Measurements from ENCODE around the gene FBP1. TPM values are rescaled to one million over a fixed set of nuclear protein-coding genes. Genes with fewer than 3 reads are reported as not detected.

Gene FBP1
- total and polyA plus RNA-seq, 2 donors (not counting 1 experiment from before 2014, with no cell fraction given): not detected

DNA sequence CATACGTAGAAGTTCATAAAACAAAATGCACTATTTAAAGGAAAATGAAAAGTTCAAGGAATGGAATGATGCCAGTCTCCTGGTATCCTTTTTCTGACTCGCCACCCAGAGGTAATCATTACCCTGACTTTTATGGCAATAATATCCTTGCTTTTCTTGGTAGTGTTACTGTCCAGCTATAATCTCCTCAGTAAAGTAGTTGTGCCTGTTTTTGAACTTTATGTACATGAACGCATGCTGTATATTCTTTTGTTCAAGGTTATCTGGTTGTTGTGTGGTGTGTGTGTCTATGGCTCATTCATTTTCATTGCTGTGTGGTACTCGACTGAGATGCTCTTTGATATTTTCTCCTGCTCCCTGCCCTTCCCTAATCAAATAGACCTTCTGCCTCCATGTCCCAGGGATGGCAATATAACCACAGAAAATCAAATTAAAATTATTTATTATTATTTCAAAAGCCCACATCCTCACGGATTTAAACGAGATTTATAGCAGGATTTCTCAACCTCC lies 29.2 kb upstream of the FBP1 start:
- no peaks in the 10 kb centered on the region for H3K36me3 ChIP-seq (ENCODE audit: control insufficient read depth, insufficient read depth, low read length)
- H2AFZ ChIP-seq (ENCODE audit: low read length): no peak overlapping the region
- peaks cover 2% of the 10 kb centered on the region for H3K4me1 ChIP-seq (ENCODE audit: control insufficient read depth, extremely low read depth, insufficient read depth, low read length)
- peaks cover 6% of the 10 kb centered on the region for H3K27me3 ChIP-seq (ENCODE audit: control insufficient read depth, insufficient read depth, low read length)
- H3K9me3 ChIP-seq (ENCODE audit: control insufficient read depth, insufficient read depth, low read depth, low read length): no peaks in the 10 kb centered on the region
- TF ChIP-seq, protein P1, sequence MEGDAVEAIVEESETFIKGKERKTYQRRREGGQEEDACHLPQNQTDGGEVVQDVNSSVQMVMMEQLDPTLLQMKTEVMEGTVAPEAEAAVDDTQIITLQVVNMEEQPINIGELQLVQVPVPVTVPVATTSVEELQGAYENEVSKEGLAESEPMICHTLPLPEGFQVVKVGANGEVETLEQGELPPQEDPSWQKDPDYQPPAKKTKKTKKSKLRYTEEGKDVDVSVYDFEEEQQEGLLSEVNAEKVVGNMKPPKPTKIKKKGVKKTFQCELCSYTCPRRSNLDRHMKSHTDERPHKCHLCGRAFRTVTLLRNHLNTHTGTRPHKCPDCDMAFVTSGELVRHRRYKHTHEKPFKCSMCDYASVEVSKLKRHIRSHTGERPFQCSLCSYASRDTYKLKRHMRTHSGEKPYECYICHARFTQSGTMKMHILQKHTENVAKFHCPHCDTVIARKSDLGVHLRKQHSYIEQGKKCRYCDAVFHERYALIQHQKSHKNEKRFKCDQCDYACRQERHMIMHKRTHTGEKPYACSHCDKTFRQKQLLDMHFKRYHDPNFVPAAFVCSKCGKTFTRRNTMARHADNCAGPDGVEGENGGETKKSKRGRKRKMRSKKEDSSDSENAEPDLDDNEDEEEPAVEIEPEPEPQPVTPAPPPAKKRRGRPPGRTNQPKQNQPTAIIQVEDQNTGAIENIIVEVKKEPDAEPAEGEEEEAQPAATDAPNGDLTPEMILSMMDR (conservative IDR thresholded peaks at IDR 0.05 in 1 of 2, IDR thresholded peaks at IDR 0.05 in 1 of 2; ENCODE audit: low read depth in 1 of 2, low read length in 2 of 2): no peak
- TF ChIP-seq EZH2 (IDR thresholded peaks at IDR 0.05; ENCODE audit: low read length, missing control alignments): no peak
- no peaks in the 10 kb centered on the region for H4K20me1 ChIP-seq (ENCODE audit: control insufficient read depth, extremely low read depth, insufficient read depth, low read length)
- no peak overlapping the region for H3K4me3 ChIP-seq (replicated peaks in 1 of 4; ENCODE audit: control extremely low read depth in 1 of 4, insufficient read depth in 1 of 4, low read depth in 3 of 4, low read length in 4 of 4)
- H3K4me2 ChIP-seq (ENCODE audit: extremely low read depth, insufficient read depth, low read length): no peak overlapping the region
- H3K9ac ChIP-seq (ENCODE audit: insufficient read depth, low read length): no peak overlapping the region
- no peak overlapping the region for H3K27ac ChIP-seq (ENCODE audit: insufficient read depth, low read length)
- H3K79me2 ChIP-seq (ENCODE audit: control insufficient read depth, insufficient read depth, low read length): no peaks in the 10 kb centered on the region
- no peak for DNase-seq (ENCODE audit: low read depth in 2 of 2)

DNA sequence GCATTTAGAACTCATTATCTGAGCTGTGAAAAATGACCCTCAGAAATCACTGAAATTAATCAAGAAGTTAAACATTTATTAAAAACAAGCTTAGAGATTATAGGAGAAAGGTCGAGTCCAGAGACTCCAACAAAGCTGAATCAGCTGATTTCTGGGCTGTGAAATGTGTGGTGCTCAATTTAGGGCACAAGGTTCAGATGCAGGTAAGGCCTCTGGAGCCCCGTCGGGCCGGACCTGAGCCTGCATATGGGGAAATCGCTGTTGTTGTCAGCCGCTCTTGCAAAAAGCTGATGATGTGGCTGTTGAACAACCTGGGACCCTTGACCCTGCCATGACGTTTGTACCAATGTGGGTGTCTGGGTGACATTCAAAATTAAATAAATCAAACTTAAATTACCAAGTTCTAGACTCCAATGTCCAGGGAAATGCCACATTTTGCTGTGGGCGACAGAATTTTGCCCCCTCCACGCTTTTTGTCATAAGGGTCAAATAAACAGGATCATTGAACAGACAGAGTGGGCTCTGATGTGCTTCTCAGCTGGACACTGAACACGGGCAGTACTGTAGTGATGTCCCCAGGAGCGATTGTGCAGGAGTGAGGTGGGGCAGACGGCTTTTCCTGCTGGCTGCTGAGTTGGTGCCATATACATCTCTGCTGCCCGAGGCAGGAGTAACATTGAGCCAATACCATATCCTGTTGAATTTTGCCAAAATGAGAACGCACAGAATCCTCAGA lies 27.2 kb upstream of the FBP1 start:
- Histone ChIP-seq H3K9ac (ENCODE audit: insufficient read depth, low read length) (no peak overlapping the region), H3K4me3 (replicated peaks in 1 of 4; ENCODE audit: control extremely low read depth in 1 of 4, insufficient read depth in 1 of 4, low read depth in 3 of 4, low read length in 4 of 4) (no peak overlapping the region), H3K4me1 (ENCODE audit: control insufficient read depth, extremely low read depth, insufficient read depth, low read length) (no peaks in the 10 kb centered on the region), H3K27ac (ENCODE audit: insufficient read depth, low read length) (no peak overlapping the region), H3K79me2 (ENCODE audit: control insufficient read depth, insufficient read depth, low read length) (no peaks in the 10 kb centered on the region), H3K27me3 (ENCODE audit: control insufficient read depth, insufficient read depth, low read length) (peaks cover 6% of the 10 kb centered on the region), H4K20me1 (ENCODE audit: control insufficient read depth, extremely low read depth, insufficient read depth, low read length) (no peaks in the 10 kb centered on the region), H3K4me2 (ENCODE audit: extremely low read depth, insufficient read depth, low read length) (no peak overlapping the region), H3K36me3 (ENCODE audit: control insufficient read depth, insufficient read depth, low read length) (no peaks in the 10 kb centered on the region), H2AFZ (ENCODE audit: low read length) (no peak overlapping the region), H3K9me3 (ENCODE audit: control insufficient read depth, insufficient read depth, low read depth, low read length) (no peaks in the 10 kb centered on the region)
- TF ChIP-seq, protein P1 (conservative IDR thresholded peaks at IDR 0.05 in 1 of 2, IDR thresholded peaks at IDR 0.05 in 1 of 2; ENCODE audit: low read depth in 1 of 2, low read length in 2 of 2): no peak
- TF ChIP-seq EZH2 (IDR thresholded peaks at IDR 0.05; ENCODE audit: low read length, missing control alignments): no peak
- DNase-seq (ENCODE audit: low read depth in 2 of 2): no peak

DNA sequence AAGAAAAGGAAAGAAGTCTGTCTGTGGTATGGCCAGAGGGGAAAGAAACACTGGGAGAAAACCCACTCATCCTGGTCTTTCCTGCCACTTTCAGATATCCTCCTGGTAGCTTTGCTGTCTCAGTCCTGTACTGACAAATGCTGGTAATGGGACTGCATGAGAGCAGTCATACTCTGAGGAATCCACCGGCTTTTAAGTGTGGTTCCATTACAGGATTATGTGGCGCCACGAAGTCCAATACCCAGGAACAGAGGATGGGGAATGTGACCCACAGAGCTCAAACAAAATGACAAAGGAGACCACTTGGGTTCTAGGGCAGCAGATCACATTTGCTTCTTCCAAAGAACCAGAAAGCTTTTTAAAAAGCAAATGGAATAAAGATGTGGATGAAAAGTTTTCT lies 26.3 kb upstream of the FBP1 start:
- no peak for DNase-seq (ENCODE audit: low read depth in 2 of 2)
- Histone ChIP-seq H3K36me3 (ENCODE audit: control insufficient read depth, insufficient read depth, low read length) (no peaks in the 10 kb centered on the region), H4K20me1 (ENCODE audit: control insufficient read depth, extremely low read depth, insufficient read depth, low read length) (no peaks in the 10 kb centered on the region), H3K27ac (ENCODE audit: insufficient read depth, low read length) (no peak overlapping the region), H2AFZ (ENCODE audit: low read length) (no peak overlapping the region), H3K27me3 (ENCODE audit: control insufficient read depth, insufficient read depth, low read length) (peaks cover 6% of the 10 kb centered on the region), H3K4me3 (replicated peaks in 1 of 4; ENCODE audit: control extremely low read depth in 1 of 4, insufficient read depth in 1 of 4, low read depth in 3 of 4, low read length in 4 of 4) (no peak overlapping the region), H3K9ac (ENCODE audit: insufficient read depth, low read length) (no peak overlapping the region), H3K4me1 (ENCODE audit: control insufficient read depth, extremely low read depth, insufficient read depth, low read length) (no peaks in the 10 kb centered on the region), H3K9me3 (ENCODE audit: control insufficient read depth, insufficient read depth, low read depth, low read length) (no peaks in the 10 kb centered on the region), H3K79me2 (ENCODE audit: control insufficient read depth, insufficient read depth, low read length) (no peaks in the 10 kb centered on the region), H3K4me2 (ENCODE audit: extremely low read depth, insufficient read depth, low read length) (no peak overlapping the region)
- TF ChIP-seq, protein P1 (conservative IDR thresholded peaks at IDR 0.05 in 1 of 2, IDR thresholded peaks at IDR 0.05 in 1 of 2; ENCODE audit: low read depth in 1 of 2, low read length in 2 of 2): no peak
- TF ChIP-seq EZH2 (IDR thresholded peaks at IDR 0.05; ENCODE audit: low read length, missing control alignments): no peak
